ENCODE data around the gene TFAP2D.

DNA sequence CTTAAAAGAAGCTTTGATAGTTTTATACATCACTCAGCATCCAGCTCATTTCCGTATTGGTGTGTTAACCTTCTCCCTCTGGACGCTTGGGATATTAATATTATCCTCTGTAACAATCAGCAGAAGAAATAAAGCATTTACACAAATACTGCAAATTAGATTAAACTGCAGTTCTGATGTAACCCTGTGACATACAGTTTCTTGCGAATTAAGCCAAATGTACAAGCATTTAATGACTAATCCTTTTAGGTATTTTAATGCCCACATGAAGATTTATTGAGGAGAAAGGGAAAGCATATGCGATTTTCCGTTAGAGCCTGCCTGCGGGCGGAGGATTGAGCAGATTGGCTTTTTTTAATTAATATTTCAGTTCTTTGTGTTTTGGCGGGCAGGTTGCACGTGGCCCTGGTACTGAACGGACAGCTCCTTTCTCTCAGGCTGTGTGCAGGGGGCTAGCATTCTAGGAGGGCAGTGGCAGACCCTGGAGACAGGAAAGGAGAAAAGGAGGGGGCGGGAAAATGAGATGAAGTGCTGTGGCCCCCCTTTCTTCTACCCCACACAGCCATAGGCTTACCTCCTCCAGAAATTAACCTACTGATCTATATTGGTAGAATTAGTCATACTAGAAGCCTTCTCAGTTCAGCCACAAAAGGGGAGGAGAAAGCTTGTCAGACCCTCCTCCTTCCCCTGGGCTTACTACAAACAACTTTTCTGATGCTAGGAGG is 14.1 kb upstream of the TFAP2D start:
- TF ChIP-seq, protein P1, sequence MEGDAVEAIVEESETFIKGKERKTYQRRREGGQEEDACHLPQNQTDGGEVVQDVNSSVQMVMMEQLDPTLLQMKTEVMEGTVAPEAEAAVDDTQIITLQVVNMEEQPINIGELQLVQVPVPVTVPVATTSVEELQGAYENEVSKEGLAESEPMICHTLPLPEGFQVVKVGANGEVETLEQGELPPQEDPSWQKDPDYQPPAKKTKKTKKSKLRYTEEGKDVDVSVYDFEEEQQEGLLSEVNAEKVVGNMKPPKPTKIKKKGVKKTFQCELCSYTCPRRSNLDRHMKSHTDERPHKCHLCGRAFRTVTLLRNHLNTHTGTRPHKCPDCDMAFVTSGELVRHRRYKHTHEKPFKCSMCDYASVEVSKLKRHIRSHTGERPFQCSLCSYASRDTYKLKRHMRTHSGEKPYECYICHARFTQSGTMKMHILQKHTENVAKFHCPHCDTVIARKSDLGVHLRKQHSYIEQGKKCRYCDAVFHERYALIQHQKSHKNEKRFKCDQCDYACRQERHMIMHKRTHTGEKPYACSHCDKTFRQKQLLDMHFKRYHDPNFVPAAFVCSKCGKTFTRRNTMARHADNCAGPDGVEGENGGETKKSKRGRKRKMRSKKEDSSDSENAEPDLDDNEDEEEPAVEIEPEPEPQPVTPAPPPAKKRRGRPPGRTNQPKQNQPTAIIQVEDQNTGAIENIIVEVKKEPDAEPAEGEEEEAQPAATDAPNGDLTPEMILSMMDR (IDR thresholded peaks at IDR 0.05) = no peak
- TF ChIP-seq POLR2A (IDR thresholded peaks at IDR 0.05) = no peak

All from prostate gland (tissue), 2 donors.